NCI-H345 treated with DMSO at 0.1 percent for 48 hours (cell line): Measurements from ENCODE around the gene PUM2.

ENCODE experiments used
- DNase-seq: peaks from one replicate; lab custom pipeline; 2025; ENCODE audit not compliant: unreplicated experiment; lab: John Stamatoyannopoulos, UW

Gene PUM2

GRCh38 chr2:20205069-20205468 lies 145.6 kb downstream of the PUM2 start:
- DNase-seq = no peak

DNA sequence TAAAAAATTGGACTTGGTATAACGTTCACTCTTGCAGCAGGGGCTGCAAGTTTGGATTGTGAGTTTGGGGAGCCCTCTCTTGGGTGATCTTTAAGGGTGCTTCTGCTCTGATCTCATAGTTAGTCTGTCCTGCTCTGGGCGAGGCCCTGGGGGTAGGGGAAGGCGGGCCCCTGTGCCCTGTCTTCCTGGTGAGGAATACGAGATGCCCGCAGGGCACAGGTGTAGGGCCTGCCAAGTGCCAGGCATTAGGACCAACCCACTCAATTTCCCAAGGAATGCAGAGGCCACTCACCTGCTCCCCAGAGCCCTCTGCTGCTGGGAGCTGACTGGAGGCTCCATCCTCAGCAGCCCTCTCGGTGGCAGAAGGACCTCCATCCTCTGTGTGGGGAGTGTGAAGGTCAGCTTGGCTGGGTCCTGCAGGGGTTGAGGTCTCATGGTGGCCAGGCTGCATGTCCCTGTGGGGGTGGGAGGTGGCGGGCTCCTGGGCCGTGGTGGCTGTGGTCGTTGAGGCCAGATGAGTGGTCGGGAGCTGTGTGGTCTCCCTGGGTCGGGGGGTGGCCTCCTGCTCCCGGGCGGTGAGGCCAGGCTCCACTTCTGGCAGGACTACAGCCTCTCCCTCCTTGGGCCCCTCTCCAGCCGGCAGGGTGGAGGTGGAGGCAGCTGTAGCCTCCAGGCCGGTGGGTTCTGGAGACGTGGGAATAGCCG lies 147.0 kb downstream of the PUM2 start:
- no peak for DNase-seq

GRCh38 chr2:20203072-20203471 lies 147.6 kb downstream of the PUM2 start:
- no peak for DNase-seq

DNA sequence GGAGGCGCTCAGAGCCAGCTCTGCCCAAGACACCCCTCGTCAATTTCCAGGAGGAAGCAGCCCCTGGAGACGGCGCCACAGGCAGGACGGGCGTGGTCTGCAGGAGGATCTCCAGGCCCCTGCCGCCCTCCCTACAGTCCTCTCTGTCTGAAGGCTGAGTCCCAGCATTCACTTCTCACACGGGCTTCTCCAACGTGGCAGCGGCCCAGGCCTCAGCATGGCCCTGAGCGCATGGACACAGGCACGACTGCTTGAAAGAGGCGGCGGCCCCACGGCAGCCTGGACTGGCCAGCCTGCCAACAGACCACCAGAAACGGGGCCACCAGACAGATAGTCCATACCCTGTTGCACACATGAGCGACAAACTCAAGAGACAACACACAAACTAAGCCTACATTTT lies 149.0 kb downstream of the PUM2 start:
- DNase-seq = no peak

- no peak for DNase-seq
Measured at GRCh38 chr2:20200697-20201555, 149.7 kb downstream of the PUM2 start.

GRCh38 chr2:20199633-20200270 lies 150.9 kb downstream of the PUM2 start:
- DNase-seq = no peak

- no peak for DNase-seq
Measured at GRCh38 chr2:20198796-20199632, 151.6 kb downstream of the PUM2 start.
